VCaP (cell line): ENCODE data around the gene RTN4.

Source experiments
- H3K27ac ChIP-seq: fragments of 450-650 bp; 2 replicates; pipeline ENCODE4 v1.5.1; 2017
- TF ChIP-seq, protein P1 (sequence below): fragments of 450-650 bp; conservative IDR thresholded peaks from 2 replicates; pipeline ENCODE4 v1.5.1; 2017; ENCODE audit warnings: mild to moderate bottlenecking, moderate library complexity

RTN4 gene

DNA sequence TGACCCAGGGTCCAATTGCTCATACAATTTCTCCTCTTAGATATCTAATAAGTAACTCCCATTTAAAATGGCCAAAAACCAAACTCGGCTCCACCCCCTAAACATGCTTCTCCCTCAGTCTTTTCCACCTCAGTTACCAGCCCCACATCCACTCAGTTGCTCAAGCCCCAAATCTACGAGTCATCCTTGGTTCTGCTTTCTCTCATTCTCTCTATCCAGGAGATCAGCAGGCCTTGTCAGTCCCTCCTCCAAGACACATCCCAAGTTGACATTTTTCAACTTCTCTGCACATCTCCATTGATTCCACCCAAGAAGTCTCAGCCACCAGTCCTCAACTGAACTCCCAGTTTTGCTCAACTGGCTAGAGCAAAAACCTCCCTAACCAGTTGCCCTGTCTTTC lies 40.5 kb upstream of the RTN4 start:
- TF ChIP-seq, protein P1, sequence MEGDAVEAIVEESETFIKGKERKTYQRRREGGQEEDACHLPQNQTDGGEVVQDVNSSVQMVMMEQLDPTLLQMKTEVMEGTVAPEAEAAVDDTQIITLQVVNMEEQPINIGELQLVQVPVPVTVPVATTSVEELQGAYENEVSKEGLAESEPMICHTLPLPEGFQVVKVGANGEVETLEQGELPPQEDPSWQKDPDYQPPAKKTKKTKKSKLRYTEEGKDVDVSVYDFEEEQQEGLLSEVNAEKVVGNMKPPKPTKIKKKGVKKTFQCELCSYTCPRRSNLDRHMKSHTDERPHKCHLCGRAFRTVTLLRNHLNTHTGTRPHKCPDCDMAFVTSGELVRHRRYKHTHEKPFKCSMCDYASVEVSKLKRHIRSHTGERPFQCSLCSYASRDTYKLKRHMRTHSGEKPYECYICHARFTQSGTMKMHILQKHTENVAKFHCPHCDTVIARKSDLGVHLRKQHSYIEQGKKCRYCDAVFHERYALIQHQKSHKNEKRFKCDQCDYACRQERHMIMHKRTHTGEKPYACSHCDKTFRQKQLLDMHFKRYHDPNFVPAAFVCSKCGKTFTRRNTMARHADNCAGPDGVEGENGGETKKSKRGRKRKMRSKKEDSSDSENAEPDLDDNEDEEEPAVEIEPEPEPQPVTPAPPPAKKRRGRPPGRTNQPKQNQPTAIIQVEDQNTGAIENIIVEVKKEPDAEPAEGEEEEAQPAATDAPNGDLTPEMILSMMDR, result no peak
- no peak overlapping the region for H3K27ac ChIP-seq

DNA sequence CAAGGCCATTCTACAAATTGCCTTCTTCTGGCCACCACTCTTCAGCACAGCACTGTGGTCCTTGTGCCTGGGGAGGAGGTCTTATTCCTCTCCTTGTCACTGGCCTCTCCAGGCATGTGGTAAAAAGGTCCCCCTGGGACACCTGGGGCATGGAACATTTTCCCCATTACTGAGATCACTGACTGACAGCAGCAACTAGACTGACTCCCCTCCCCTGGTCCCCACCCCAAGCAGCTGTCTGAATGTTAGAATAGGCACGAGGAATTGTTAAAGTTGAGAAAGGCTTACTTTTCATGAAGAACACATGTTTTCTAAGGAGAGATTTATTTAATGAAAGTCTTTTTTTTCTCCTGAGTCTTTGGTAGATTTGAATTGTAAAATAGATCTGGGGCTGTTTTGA lies 39.5 kb upstream of the RTN4 start:
- TF ChIP-seq, protein P1, result no peak
- H3K27ac ChIP-seq, result no peak overlapping the region

DNA sequence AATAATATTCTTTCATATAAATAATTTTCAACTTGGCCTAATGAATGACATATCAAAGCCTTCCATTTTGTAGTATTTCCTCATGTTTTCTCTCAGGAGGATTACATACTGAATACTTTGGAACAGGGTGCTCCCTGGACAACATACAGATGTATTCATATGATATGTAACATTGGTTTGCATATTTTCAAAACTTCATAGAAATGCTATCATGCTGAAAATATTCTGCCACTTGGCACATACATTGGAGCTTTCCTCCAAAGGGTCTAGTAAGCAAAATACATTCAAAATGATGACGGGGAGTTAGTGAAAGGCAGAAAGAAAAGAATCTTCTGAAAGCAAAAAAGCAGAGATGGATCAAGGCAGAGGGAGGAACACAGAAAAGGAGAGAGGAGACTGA lies 38.1 kb upstream of the RTN4 start:
- no peak overlapping the region for H3K27ac ChIP-seq
- TF ChIP-seq, protein P1, result no peak

DNA sequence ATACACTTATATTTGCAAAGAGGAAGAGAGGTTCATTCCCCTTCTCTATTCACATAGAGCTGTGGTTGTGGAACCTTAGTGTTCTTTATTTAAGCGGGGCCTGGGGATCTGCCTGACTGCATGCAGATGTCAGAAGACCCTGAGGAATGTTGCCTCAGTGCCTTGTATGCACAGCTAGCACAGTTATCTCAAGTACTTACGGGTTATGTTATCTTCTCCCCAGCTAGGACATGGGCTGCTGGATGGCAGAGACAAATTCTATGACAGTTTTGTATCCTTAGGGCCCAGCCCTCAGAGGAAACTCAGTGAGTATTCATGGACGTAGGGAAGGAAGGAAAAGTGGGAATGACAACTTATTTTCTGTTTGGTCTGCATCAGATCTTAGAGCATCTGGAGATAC lies 37.7 kb upstream of the RTN4 start:
- H3K27ac ChIP-seq, result no peak overlapping the region
- TF ChIP-seq, protein P1, result no peak

DNA sequence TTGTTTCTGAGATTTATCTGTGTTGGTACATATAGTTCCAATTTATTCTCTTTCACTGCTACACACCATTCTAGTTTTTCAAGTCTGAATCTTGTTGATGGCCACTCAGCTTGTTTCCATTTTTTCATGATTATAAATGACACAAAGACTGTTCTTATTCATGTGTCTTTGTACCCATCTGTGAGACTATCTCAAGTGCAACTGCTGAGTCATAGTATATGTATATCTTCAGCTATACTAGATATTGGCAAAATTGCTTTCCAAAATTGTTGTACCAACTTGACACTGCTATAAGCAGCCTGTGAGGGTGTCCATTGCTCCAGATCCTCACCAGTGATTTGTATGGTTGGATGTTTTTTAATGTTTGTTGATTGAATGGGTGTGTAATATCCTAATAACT lies 37.2 kb upstream of the RTN4 start:
- H3K27ac ChIP-seq, result no peak overlapping the region
- TF ChIP-seq, protein P1, result no peak

DNA sequence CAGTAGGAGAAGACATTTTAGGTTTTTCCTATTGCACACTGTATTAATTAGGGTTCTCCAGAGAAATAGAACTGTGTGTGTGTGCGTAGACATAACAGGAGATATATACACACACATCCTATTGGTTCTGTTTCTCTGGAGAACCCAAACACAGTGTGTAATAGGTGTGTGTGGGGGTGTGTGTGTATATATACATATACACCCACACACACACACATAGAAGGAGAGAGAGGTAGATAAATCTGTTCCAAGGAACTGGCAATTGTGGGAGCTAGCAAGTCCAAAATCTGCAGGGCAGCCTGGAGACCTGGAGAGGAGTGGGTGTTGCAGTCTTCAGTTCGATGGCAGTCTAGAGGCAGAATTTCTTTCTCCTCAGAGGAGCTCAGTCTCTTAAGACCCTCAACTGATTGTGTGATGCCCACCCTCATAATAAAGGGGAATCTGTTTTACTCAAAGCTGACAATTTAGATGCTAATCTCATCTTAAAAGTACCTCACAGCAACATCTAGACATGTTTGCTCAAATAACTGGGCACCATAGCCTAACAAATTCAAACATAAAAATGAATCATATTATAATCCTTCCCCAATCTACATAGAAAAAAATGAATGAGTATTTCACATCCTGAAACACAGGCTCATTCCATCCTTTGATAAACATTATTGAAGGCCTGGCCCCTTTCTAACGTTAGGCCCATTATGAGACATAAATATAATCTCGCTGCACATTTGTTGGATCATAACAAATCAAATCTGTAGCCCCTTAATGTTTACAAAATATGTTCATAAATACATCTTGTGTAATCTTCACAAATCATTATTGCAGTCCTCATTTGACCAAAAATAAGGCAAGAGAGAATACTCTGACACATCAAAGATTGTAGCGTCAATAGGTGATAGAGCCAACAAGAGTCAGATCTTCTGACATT lies 35.1 kb upstream of the RTN4 start:
- no peak overlapping the region for H3K27ac ChIP-seq
- TF ChIP-seq, protein P1, result no peak

DNA sequence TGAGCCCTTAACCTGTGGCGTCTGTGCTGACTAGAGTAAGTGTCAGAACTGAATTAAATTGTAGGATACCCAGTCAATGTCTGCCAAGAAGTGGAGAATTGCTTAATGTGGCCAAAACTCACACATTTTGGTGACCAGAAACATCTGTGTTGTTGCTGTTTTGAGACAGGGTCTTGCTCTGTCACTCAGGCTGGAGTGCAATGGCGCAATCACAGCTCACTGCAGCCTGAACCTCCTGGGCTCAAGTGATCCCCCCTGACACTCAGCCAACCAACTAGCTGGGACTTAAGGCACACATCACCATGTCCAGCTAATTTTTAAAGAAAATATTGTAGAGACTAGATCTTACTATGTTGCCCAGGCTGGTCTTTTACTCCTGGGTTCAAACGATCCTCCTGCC lies 34.4 kb upstream of the RTN4 start:
- no peak overlapping the region for H3K27ac ChIP-seq
- TF ChIP-seq, protein P1, result no peak
